Measurements from ENCODE around the gene IRGQ.
"Not testable (repeated sequence)": the region's sequence is repeated elsewhere in the genome, so short reads cannot be mapped to it uniquely, and the experiment has no call there.

IRGQ gene

GRCh38 chr19:43606569-43607229, 10.8 kb upstream of the IRGQ start:
- in situ Hi-C loops (cut with HindIII; ENCODE audit: low pct_ligation_motif_present, low pct_unique_long_range_greater_than_20kb, low sequenced_read_pairs), result no loop called here
- no peak for DNase-seq

GRCh38 chr19:43605875-43606568, 10.1 kb upstream of the IRGQ start:
- DNase-seq, result no peak
- in situ Hi-C loops (cut with HindIII; ENCODE audit: low pct_ligation_motif_present, low pct_unique_long_range_greater_than_20kb, low sequenced_read_pairs), result no loop called here

GRCh38 chr19:43600326-43600725, 4.4 kb upstream of the IRGQ start:
- DNase-seq; in situ Hi-C loops (cut with HindIII; ENCODE audit: low pct_ligation_motif_present, low pct_unique_long_range_greater_than_20kb, low sequenced_read_pairs): not testable (repeated sequence)

GRCh38 chr19:43599635-43600295, 3.8 kb upstream of the IRGQ start:
- in situ Hi-C loops (cut with HindIII; ENCODE audit: low pct_ligation_motif_present, low pct_unique_long_range_greater_than_20kb, low sequenced_read_pairs), result no loop called here
- DNase-seq, result no peak

GRCh38 chr19:43598445-43599240, 2.7 kb upstream of the IRGQ start:
- DNase-seq, result no peak
- in situ Hi-C loops (cut with HindIII; ENCODE audit: low pct_ligation_motif_present, low pct_unique_long_range_greater_than_20kb, low sequenced_read_pairs), result no loop called here

- DNase-seq, result no peak
- in situ Hi-C loops (cut with HindIII; ENCODE audit: low pct_ligation_motif_present, low pct_unique_long_range_greater_than_20kb, low sequenced_read_pairs), result no loop called here
These were observed 1.9 kb upstream of the IRGQ start for GRCh38 chr19:43597876-43598275.

GRCh38 chr19:43596842-43597461, 1.0 kb upstream of the IRGQ start:
- no peak for DNase-seq
- in situ Hi-C loops (cut with HindIII; ENCODE audit: low pct_ligation_motif_present, low pct_unique_long_range_greater_than_20kb, low sequenced_read_pairs), result no loop called here

- no peak for DNase-seq
- in situ Hi-C loops (cut with HindIII; ENCODE audit: low pct_ligation_motif_present, low pct_unique_long_range_greater_than_20kb, low sequenced_read_pairs), result no loop called here
These were observed 332 bp downstream of the IRGQ start for GRCh38 chr19:43595605-43595998.

GRCh38 chr19:43594710-43595604, 977 bp downstream of the IRGQ start:
- in situ Hi-C loops (cut with HindIII; ENCODE audit: low pct_ligation_motif_present, low pct_unique_long_range_greater_than_20kb, low sequenced_read_pairs), result no loop called here
- peak; percentile 22 for DNase-seq

GRCh38 chr19:43594081-43594697, 1.7 kb downstream of the IRGQ start:
- in situ Hi-C loops (cut with HindIII; ENCODE audit: low pct_ligation_motif_present, low pct_unique_long_range_greater_than_20kb, low sequenced_read_pairs), result no loop called here
- DNase-seq, result no peak

GRCh38 chr19:43592800-43593350, 3.1 kb downstream of the IRGQ start:
- in situ Hi-C loops (cut with HindIII; ENCODE audit: low pct_ligation_motif_present, low pct_unique_long_range_greater_than_20kb, low sequenced_read_pairs), result no loop called here
- DNase-seq, result no peak

GRCh38 chr19:43591904-43592772, 3.8 kb downstream of the IRGQ start:
- in situ Hi-C loops (cut with HindIII; ENCODE audit: low pct_ligation_motif_present, low pct_unique_long_range_greater_than_20kb, low sequenced_read_pairs), result no loop called here
- DNase-seq, result no peak

- no peak for DNase-seq
- in situ Hi-C loops (cut with HindIII; ENCODE audit: low pct_ligation_motif_present, low pct_unique_long_range_greater_than_20kb, low sequenced_read_pairs), result no loop called here
These were observed 6.3 kb downstream of the IRGQ start for GRCh38 chr19:43589678-43590077.

GRCh38 chr19:43589277-43589676, 6.7 kb downstream of the IRGQ start:
- no peak for DNase-seq
- in situ Hi-C loops (cut with HindIII; ENCODE audit: low pct_ligation_motif_present, low pct_unique_long_range_greater_than_20kb, low sequenced_read_pairs), result no loop called here

GRCh38 chr19:43587029-43587428, 8.9 kb downstream of the IRGQ start:
- in situ Hi-C loops (cut with HindIII; ENCODE audit: low pct_ligation_motif_present, low pct_unique_long_range_greater_than_20kb, low sequenced_read_pairs); DNase-seq: not testable (repeated sequence)

- in situ Hi-C loops (cut with HindIII; ENCODE audit: low pct_ligation_motif_present, low pct_unique_long_range_greater_than_20kb, low sequenced_read_pairs), result no loop called here
- no peak for DNase-seq
These were observed 9.6 kb downstream of the IRGQ start for GRCh38 chr19:43586346-43586745.
